Retinal pigment epithelial cell (primary cell): ENCODE results near the gene MXRA5.

Experiments
- DNase-seq: peaks from one replicate; pipeline ENCODE4 v3.0.0-alpha.2; 2010; ENCODE audit warnings: low read depth
- H3K4me3 ChIP-seq: 2 replicates; pipeline ENCODE4 v1.5.1; 2011; ENCODE audit warnings: mild to moderate bottlenecking, low read length, control low read depth, moderate library complexity
- CTCF ChIP-seq: conservative IDR thresholded peaks from 2 replicates; pipeline ENCODE4 v1.5.1; 2011; ENCODE audit warnings: low read depth, low read length, control low read depth, inconsistent platforms

MXRA5 gene

GRCh38 chrX:3326681-3327080 is 19.8 kb downstream of the MXRA5 start:
- DNase-seq, result no peak
- H3K4me3 ChIP-seq, result no peak overlapping the region
- no peak for TF ChIP-seq CTCF

GRCh38 chrX:3320471-3321046 is 25.9 kb downstream of the MXRA5 start:
- no peak for DNase-seq
- no peak overlapping the region for H3K4me3 ChIP-seq
- no peak for TF ChIP-seq CTCF

- DNase-seq, result no peak
- TF ChIP-seq CTCF, result no peak
- H3K4me3 ChIP-seq, result no peak overlapping the region
Measured at GRCh38 chrX:3317191-3317718, 29.2 kb downstream of the MXRA5 start.

- no peak overlapping the region for H3K4me3 ChIP-seq
- DNase-seq, result no peak
- TF ChIP-seq CTCF, result no peak
Measured at GRCh38 chrX:3312109-3312508, 34.3 kb downstream of the MXRA5 start.

- no peak for DNase-seq
- no peak for TF ChIP-seq CTCF
- no peak overlapping the region for H3K4me3 ChIP-seq
Measured at GRCh38 chrX:3307881-3308280, 38.6 kb downstream of the MXRA5 start.

GRCh38 chrX:3299636-3300035 is 46.8 kb downstream of the MXRA5 start:
- H3K4me3 ChIP-seq, result no peak overlapping the region
- no peak for DNase-seq
- no peak for TF ChIP-seq CTCF

- H3K4me3 ChIP-seq, result no peak overlapping the region
- DNase-seq, result no peak
- TF ChIP-seq CTCF, result no peak
Measured at GRCh38 chrX:3295731-3296130, 50.7 kb downstream of the MXRA5 start.
